K562 (cell line): Measurements from ENCODE around the gene ZNF774. TPM values are rescaled to one million over a fixed set of nuclear protein-coding genes. Genes with fewer than 3 reads are reported as not detected.

Source experiments
- ATAC-seq: fragments of 200-7000 bp; cut with Tn5 transposase; 3 replicates; pipeline ENCODE4 v1.9.1; 2020; ENCODE audit warnings: moderate library complexity
- BruUV-seq: library from RNA; stranded (reverse); fragments of 400-500 nt; replicated peaks from 2 replicates; lab custom pipeline; 2021; lab: Mats Ljungman, UMichigan
- CTCF ChIA-PET: fragments of 300-600 bp; formaldehyde crosslinking; extraction: SDS; loops from one replicate; lab custom pipeline; 2021; ENCODE audit warnings: low intra/inter-chr PET ratio; lab: Yijun Ruan, JAX
- POLR2A ChIA-PET: fragments of 300-600, 350-650 bp; sonication (Branson Sonifier 250); formaldehyde crosslinking; extraction: SDS; loops from one replicate; lab custom pipeline; 2021; ENCODE audit warnings: antibody characterized with exemption, inconsistent platforms; lab: Yijun Ruan, JAX
- DNase-seq, 4 experiments: peaks; one replicate each; pipeline versions ENCODE4 v3.0.0 to v3.0.0-alpha.2; 2011 to 2018; ENCODE audit warnings: low spot score in 3 of 4, mixed read lengths in 3 of 4; ENCODE audit errors: extremely low read depth in 1 of 4
- FAIRE-seq: peaks from 2 replicates; lab custom pipeline; 2011; peaks lifted over from hg19 to GRCh38; lab: Jason Lieb, UNC
- H2AFZ ChIP-seq: 2 replicates; pipeline ENCODE4 v1.6.0; 2011; ENCODE audit warnings: low read depth, low read length, control low read depth, inconsistent platforms
- H3K27ac ChIP-seq: fragments of 200-600 bp; 3 replicates; pipeline ENCODE4 v1.8.0; 2011; ENCODE audit warnings: low read depth, mild to moderate bottlenecking, control low read depth, inconsistent platforms, low read length, moderate library complexity, mixed read lengths; ENCODE audit errors: extremely low read depth
- H3K27me3 ChIP-seq, 2 experiments: fragments of 300-600 bp in 1 of 2; 2 replicates in 1 of 2; 3 replicates in 1 of 2; pipeline versions ENCODE4 v1.6.0 to v1.8.0; 2011; ENCODE audit warnings: inconsistent platforms in 2 of 2, low read length in 2 of 2, mild to moderate bottlenecking in 1 of 2, mixed read lengths in 1 of 2, moderate library complexity in 1 of 2; ENCODE audit not compliant: control insufficient read depth in 2 of 2, insufficient read depth in 2 of 2
- H3K36me3 ChIP-seq: fragments of 300-600 bp; 3 replicates; pipeline ENCODE4 v1.8.0; 2011; ENCODE audit warnings: mild to moderate bottlenecking, low read length, inconsistent platforms; ENCODE audit not compliant: control insufficient read depth, insufficient read depth
- H3K4me1 ChIP-seq, 2 experiments: fragments of 200-600 bp in 1 of 2; replicated peaks in 1 of 2; 2 replicates in 1 of 2; 3 replicates in 1 of 2; pipeline versions ENCODE4 v1.5.1 to v1.8.0; 2011; ENCODE audit warnings: inconsistent platforms in 2 of 2, low read length in 2 of 2, mild to moderate bottlenecking in 1 of 2, mixed read lengths in 1 of 2, moderate library complexity in 1 of 2; ENCODE audit not compliant: control insufficient read depth in 2 of 2, insufficient read depth in 2 of 2
- H3K4me2 ChIP-seq: 2 replicates; pipeline ENCODE4 v1.6.1; 2011; ENCODE audit warnings: low read length, control low read depth, inconsistent platforms, mixed read lengths; ENCODE audit not compliant: insufficient read depth
- H3K4me3 ChIP-seq: fragments of 200-600 bp; sonication (generic), shearing (Covaris generic); 2 replicates; pipeline ENCODE4 v1.5.1; 2016; ENCODE audit warnings: control low read depth, inconsistent platforms
- H3K79me2 ChIP-seq: fragments of 200-600 bp; 3 replicates; pipeline ENCODE4 v1.8.0; 2011; ENCODE audit warnings: low read length, inconsistent platforms; ENCODE audit not compliant: control insufficient read depth, insufficient read depth
- H3K9ac ChIP-seq, 2 experiments: 2 replicates each; pipeline versions ENCODE4 v1.6.0 to v1.6.1; 2011; ENCODE audit warnings: low read depth in 2 of 2, low read length in 2 of 2, control low read depth in 1 of 2, inconsistent platforms in 1 of 2, mild to moderate bottlenecking in 1 of 2, mixed read lengths in 1 of 2; ENCODE audit not compliant: insufficient read depth in 1 of 2
- H3K9me1 ChIP-seq: one replicate; pipeline ENCODE4 v1.6.0; 2011; ENCODE audit warnings: inconsistent platforms, mild to moderate bottlenecking, low read length, moderate library complexity; ENCODE audit not compliant: control insufficient read depth, insufficient read depth
- H3K9me3 ChIP-seq: replicated peaks from 2 replicates; pipeline ENCODE4 v1.5.1; 2011; ENCODE audit warnings: low read depth, low read length, inconsistent platforms; ENCODE audit not compliant: control insufficient read depth, insufficient read depth
- H4K20me1 ChIP-seq: replicated peaks from 2 replicates; pipeline ENCODE4 v1.6.1; 2011; ENCODE audit warnings: low read length, inconsistent platforms, mixed read lengths; ENCODE audit not compliant: control insufficient read depth, insufficient read depth
- BDP1 ChIP-seq: IDR thresholded peaks from 3 replicates; pipeline ENCODE4 v1.6.1; 2011; ENCODE audit not compliant: insufficient read length, insufficient read depth
- CBFB ChIP-seq: sonication (generic); formaldehyde crosslinking; IDR thresholded peaks from 2 replicates; pipeline ENCODE4 v1.4.0; 2020; ENCODE audit warnings: mild to moderate bottlenecking, missing genetic modification reagents
- MBD2 ChIP-seq: sonication (generic); IDR thresholded peaks from 2 replicates; pipeline ENCODE4 v1.6.1; 2016; ENCODE audit warnings: low read depth, borderline replicate concordance
- MYNN ChIP-seq, 2 experiments: sonication (generic); formaldehyde crosslinking in 1 of 2; IDR thresholded peaks; 2 replicates each; pipeline versions ENCODE4 v1.5.0 to v1.6.1; 2016 to 2020; ENCODE audit warnings: antibody characterized with exemption in 1 of 2, missing genetic modification reagents in 1 of 2
- POLR2G ChIP-seq: fragments of 200-400 bp; formaldehyde crosslinking; IDR thresholded peaks from 2 replicates; pipeline ENCODE4 v1.6.1; 2017; ENCODE audit warnings: low read depth, mild to moderate bottlenecking, antibody characterized with exemption, low read length, moderate library complexity
- SNRNP70 ChIP-seq: fragments of 200-400 bp; formaldehyde crosslinking; optimal IDR thresholded peaks from 2 replicates; pipeline ENCODE3; 2017; ENCODE audit warnings: low read depth, low read length
- ZNF134 ChIP-seq: fragments of 250-450 bp; sonication (Bioruptor Pico); conservative IDR thresholded peaks from 2 replicates; pipeline ENCODE4 v1.4.0; 2020
- ZNF561 ChIP-seq: fragments of 450-650 bp; formaldehyde crosslinking; conservative IDR thresholded peaks from 2 replicates; pipeline ENCODE4 v1.4.0; 2020; ENCODE audit warnings: mild to moderate bottlenecking, moderate library complexity
- WGBS: fragments of 100-300 bp; shearing (Covaris generic); methylation state at CpG from one replicate; pipeline ENCODE4 v1.1.6; 2016; ENCODE audit warnings: low coverage, mixed read lengths; ENCODE audit not compliant: insufficient coverage; ENCODE audit errors: missing lambda C conversion rate; 5-methylcytosine and 5-hydroxymethylcytosine counted together
- in situ Hi-C: fragments of 300-500 bp; cut with MboI; formaldehyde crosslinking; loops from 4 replicates; pipeline ENCODE4 v1.15.0; 2018; ENCODE audit warnings: inconsistent platforms, mixed read lengths
- intact Hi-C: fragments of 100-400 bp; cut with micrococcal nuclease; formaldehyde crosslinking; loops from 2 replicates; pipeline ENCODE4 v1.14.2; 2022
- polyA plus RNA-seq, 8 experiments: library from polyadenylated mRNA; depleted of rRNA in 4 of 8; stranded (reverse) in 5 of 8; unstranded in 3 of 8; fragments of >200 nt; fragmentation: Nextera tagmentation in 2 of 8; fragmentation: Illumina TruSeq in 1 of 8; extraction: Ambion mirVana in 2 of 8; extraction: Trizol in 1 of 8; gene quantifications; 2 replicates each; pipeline versions ENCODE4 v1.2.1 to v1.2.3, GENCODE V29; 2011 to 2014; ENCODE audit warnings: inconsistent platforms in 1 of 8, missing spikeins in 1 of 8
- total RNA-seq, 7 experiments: library from RNA; depleted of rRNA in 6 of 7; stranded (reverse); fragments of >200 nt in 6 of 7; fragmentation: Illumina TruSeq in 2 of 7; extraction: Trizol in 2 of 7; gene quantifications; 2 replicates each; pipeline versions ENCODE4 v1.2.1 to v1.2.3, GENCODE V29; 2011 to 2021; ENCODE audit warnings: low replicate concordance in 1 of 7
- TF ChIP-seq, protein P1 (sequence below): fragments of 250-450 bp; sonication (Bioruptor Pico); IDR thresholded peaks from 2 replicates; pipeline ENCODE4 v1.4.0; 2020; ENCODE audit warnings: mild to moderate bottlenecking, moderate library complexity, borderline replicate concordance

ZNF774 gene
- total and polyA plus RNA-seq, 9 of the 15 experiments (the other 6 are each of a cell fraction or from before 2014, with no cell fraction given) = 0.32 to 2.0 (median 1.2) TPM

DNA sequence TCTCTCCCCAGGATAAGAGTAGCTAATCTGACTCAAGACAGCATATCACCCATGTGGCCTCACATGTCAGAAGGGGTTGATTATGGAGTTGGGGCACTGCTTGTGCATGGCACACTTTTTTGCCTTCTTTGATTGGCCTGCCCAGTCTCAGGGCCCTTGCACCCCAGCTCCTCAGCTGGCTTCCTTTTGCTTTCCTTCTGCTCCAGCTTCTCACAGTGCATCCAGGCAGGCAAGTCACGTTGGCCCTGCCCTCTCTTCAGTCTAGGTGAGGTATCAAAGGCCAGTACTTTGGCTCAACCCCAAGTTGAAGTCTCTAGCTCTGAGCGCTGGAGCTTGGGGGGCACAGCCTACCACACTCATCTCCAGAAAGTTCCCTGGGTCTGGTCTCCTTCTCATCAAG, 44.4 kb upstream of the ZNF774 start:
- TF ChIP-seq SNRNP70 (no peak), POLR2G (no peak), MYNN (IDR thresholded peaks at IDR 0.05) (no peak), MYNN (CRISPR knock-in tag; IDR thresholded peaks at IDR 0.05) (no peak), MBD2 (no peak), CBFB (CRISPR knock-in tag) (no peak), BDP1 (no peak), ZNF561 (CRISPR knock-in tag) (no peak), ZNF134 (CRISPR knock-in tag) (no peak)
- TF ChIP-seq, protein P1, sequence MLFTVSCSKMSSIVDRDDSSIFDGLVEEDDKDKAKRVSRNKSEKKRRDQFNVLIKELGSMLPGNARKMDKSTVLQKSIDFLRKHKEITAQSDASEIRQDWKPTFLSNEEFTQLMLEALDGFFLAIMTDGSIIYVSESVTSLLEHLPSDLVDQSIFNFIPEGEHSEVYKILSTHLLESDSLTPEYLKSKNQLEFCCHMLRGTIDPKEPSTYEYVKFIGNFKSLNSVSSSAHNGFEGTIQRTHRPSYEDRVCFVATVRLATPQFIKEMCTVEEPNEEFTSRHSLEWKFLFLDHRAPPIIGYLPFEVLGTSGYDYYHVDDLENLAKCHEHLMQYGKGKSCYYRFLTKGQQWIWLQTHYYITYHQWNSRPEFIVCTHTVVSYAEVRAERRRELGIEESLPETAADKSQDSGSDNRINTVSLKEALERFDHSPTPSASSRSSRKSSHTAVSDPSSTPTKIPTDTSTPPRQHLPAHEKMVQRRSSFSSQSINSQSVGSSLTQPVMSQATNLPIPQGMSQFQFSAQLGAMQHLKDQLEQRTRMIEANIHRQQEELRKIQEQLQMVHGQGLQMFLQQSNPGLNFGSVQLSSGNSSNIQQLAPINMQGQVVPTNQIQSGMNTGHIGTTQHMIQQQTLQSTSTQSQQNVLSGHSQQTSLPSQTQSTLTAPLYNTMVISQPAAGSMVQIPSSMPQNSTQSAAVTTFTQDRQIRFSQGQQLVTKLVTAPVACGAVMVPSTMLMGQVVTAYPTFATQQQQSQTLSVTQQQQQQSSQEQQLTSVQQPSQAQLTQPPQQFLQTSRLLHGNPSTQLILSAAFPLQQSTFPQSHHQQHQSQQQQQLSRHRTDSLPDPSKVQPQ = no peak
- Histone ChIP-seq H3K36me3 (no peaks in the 10 kb centered on the region), H3K9ac (no peak overlapping the region), H3K9me3 (no peaks in the 10 kb centered on the region), H3K4me1 (peaks cover 0 to 2% of the 10 kb centered on the region in 2 experiments; a peak in 1 of 5 replicates), H3K4me3 (no peak overlapping the region), H3K4me2 (no peak overlapping the region), H3K79me2 (no peaks in the 10 kb centered on the region), H3K9me1 (no peaks in the 10 kb centered on the region), H3K27me3 (no peaks in the 10 kb centered on the region), H4K20me1 (no peaks in the 10 kb centered on the region), H2AFZ (peak overlapping the region; percentile 66; the same call in 1 of the 2 replicates), H3K27ac (no peak overlapping the region)
- BruUV-seq = no TSS peak
- CTCF ChIA-PET = no interaction called here
- ATAC-seq (no peak; the same call in 2 of the 3 replicates), DNase-seq (no peak), FAIRE-seq (no peak)
- in situ Hi-C loops (loop anchor here (25.0 kb wide), 1 partner anchor 930 kb away; no protein-coding TSS in a partner anchor), intact Hi-C loops (no loop called here)
- POLR2A ChIA-PET = no interaction called here
- 41% methylated on average over 2 of the region's 2 CpGs for WGBS
